ENCODE results near the gene IMPG2.

GRCh38 chr3:101266071-101266470 lies 54.3 kb downstream of the IMPG2 start:
- TF ChIP-seq CTCF (conservative IDR thresholded peaks at IDR 0.05; ENCODE audit: low read depth, low read length) = no peak
- no peak for TF ChIP-seq EZH2 (IDR thresholded peaks at IDR 0.05; ENCODE audit: borderline replicate concordance, low read depth, low read length, poor library complexity, severe bottlenecking)

Measured in A673 (cell line).